GM18511 (cell line): Measurements from ENCODE around the gene SLC25A22.

Experiments
- ATAC-seq: cut with Tn5 transposase; IDR thresholded peaks from one replicate; pipeline ENCODE4 v1.9.1; 2021; ENCODE audit warnings: mild to moderate bottlenecking, moderate library complexity; ENCODE audit not compliant: unreplicated experiment

The SLC25A22 gene

DNA sequence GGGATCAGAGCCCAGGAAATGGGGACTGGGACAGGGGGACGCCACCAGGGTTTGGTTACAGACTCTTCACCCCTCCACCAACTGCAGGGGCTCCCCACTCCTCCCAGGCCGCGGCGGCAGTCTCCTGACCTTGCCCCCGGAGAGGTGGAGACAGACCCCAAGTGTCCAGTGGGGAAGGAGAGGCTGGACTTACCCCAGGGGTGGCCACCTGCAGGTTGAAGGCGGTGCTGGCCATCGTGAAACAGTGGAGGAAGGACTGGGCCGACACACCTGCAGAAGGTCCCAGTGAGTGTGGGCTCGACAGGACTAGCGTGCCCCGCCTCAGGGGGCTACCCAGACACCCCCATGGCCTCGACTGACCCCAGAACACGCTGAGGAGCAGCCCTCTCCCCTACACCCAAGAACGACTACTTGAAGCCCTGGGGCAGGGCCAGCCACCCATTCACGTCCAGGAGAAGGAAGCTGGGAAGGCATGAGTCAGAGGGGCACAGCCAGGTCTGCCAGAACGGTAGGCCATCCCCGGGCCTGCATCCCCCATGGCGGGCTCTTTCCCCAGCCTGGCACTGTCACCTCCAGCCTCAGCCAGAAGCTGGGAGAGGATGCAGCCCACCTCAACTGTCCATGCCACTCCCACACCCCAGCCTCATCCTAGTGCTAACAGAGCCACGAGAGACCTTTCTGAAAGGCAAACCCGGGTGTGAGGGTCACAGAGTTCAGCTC, 23.0 kb downstream of the SLC25A22 start:
- ATAC-seq, result no peak

DNA sequence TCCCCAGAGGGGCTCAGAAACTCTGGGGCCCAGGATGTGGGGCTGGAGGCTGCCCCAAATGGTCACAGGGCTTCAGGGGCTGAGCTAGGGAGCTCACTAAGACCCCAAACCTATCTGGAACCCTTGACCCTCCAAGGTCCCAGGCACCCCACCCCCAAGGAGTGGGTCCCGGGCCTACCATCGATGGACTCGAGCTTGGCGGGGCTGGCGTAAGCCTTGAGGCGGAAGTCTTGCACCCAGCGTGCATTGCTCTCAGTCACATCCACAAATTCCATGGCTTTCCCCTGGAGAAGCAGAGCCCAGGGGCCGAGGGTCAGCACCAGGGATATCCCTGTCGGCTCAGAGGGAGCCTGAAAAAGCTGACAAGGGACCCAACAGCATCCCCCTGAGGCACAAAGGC, 24.3 kb downstream of the SLC25A22 start:
- no peak for ATAC-seq

DNA sequence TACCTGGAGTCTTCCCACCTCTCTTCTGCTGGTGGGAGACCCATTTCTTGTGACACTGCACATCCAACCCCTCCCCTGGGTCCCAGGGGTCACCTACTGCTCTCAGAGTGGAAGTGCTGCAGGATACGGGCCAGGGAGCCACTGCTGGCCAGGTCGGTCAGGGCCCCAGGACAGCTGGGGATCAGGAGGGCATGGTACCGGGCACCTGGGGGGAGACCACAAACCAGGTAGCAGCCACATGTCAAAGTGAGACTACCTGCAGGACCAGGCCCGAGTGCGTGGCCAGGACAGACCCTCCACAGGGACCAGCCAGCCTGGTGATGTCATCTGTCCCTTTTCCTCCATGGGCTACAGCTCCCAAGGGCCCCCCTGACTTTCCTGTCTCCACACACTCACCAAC, 24.7 kb downstream of the SLC25A22 start:
- no peak for ATAC-seq

DNA sequence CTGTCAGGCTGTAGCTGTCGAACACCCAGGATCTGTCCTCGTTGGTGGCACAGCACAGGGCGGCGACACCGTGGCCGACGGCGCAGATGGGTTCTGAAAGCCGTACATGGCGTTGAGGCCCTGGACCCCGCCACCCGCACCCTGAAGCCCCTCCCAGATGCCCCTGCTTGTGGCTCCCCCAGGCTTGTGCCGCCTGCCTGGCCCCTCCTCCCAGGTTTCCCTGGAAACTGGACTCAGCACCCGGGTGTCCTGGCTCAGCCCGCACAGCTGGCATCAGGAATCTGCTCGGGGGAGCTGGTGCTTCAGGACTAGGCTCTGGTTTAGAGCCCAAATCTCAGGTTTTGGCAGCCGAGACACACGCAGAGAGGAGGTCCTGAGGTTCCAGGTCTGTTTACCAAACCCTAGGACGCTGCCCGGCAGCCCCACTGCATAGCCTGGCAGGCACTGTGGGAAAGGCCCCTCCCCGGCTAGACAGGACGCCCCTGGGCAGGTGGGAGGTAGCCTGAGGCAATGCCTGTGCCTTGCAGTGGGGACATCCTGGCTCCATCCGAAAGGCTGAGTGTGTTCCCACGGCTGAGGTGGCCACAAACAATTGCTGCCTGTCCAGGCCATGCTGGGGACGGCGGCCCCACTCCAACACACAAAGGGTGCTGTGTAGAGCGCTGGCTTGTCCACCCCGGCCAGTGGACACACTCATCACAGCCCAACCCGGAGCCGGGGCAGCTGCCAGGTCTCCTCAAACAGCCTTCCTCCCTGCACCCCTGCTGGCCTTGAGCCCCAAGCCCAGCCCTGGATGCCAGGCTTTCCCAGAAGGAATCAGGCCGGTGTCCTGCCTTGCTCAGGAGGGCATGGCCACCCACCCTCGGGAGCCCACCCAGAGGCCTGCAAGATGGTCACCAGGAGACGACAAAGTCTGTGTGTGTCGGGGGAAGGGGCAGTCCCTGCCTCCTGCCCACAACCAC, 25.4 kb downstream of the SLC25A22 start:
- no peak for ATAC-seq

DNA sequence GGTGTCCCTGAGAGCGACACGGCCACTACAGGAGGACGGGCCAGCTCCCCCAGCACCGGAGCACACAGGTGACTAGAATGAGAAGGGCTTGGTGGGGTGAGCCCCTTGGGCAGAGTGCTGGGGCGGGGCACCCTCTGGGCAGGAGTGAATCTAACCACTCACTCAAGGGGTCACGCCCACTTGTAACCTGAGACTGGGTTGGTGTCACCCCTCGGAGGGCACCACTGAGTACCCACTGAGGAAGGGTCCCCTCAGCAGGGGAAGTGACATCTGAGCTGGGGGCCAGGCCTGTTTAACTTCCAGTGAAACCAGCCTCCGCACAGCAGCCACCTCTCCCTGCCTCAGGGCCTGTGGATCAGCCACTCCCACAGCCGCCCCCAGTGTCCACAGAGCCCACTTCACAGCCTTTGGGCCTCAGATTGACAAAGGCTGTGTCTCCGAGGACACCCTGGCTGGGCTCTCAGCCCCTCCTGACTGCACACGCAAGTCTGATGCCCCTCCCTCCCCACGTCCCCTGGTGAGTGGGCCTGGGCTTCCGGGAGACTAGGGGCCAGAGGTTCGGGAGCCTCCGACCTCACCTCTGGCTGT, 26.4 kb downstream of the SLC25A22 start:
- no peak for ATAC-seq

DNA sequence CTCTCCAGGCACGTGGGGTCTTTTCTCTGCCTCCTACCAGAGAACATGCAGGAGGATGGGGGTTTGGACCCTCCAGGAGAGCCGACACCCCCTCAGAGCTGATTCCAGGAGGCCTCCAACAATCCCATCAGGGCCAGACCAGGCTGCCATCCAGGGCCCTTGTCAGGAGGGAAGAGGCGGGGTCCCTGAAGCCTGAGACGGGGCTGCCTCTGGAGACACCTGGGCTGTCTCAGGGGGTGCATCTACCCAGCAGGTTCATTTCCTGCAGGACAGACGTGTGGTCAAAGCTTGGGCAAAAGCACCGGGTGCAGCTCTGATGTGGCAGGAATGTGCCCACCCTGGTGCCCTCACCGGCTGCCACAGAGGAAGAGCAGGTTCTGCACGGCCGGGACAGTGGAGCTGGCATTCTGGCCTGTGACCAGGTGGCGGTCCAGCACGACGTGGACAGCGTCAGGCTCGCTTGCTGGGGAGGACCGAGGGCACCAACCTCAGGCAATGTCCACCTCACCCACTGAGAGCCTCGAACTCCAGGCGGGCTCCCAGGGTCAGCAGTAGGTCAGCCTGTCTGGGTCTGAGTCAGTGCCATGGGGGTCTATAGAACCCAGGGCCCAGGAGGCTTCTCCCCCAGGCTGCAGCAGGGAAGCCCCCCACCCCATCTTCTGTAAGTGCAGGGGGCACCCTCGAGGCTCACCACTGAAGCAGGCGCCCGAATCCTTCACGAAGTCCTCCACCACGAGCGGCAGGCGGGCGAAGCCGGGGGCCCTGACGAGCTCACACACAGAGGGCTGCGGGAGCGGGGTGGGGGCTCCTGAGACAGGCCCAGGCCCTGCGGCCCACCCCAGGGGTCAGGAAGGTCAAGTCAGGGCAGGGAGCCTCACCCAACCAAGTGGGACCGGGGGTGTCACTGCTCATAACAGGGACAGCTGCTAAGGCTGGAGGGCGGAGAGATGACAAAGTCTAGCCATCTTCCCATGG, 27.2 kb downstream of the SLC25A22 start:
- ATAC-seq, result no peak

DNA sequence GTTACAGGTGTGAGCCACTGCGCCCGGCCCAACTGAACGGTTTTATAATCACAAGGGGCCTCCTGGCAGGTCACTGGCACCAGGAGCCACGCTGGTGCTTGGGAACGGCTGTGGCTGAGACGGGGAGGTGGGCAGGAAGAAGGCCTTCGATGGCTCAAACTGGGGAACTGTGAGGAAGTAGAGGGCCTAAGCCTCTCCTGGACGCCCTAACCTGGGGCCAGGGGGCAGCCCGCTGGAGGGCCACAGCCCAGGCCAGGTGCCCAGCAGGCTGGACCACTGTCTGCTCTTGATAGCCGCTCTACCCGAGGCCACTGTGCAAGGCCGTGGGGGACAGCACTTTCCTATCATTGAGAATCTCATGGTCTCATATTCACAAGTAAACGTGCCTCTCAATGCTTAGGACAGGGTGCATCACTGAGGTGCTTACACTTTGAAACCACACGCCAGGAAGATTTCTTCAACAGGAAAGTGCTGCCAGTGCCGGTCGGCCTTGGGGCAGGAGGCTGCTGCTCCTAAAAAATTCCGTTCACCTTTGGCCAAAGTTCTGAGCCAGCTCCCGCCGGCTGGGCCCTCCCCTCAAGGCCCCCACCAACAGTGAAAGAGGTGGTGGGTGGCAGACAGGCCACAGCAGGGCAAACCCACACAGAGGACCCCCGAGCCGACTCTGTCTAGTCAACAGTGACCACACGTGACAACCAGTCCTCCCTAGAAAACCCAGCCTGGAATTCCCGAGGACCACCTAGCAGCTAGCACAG, 28.0 kb downstream of the SLC25A22 start:
- ATAC-seq, result no peak

DNA sequence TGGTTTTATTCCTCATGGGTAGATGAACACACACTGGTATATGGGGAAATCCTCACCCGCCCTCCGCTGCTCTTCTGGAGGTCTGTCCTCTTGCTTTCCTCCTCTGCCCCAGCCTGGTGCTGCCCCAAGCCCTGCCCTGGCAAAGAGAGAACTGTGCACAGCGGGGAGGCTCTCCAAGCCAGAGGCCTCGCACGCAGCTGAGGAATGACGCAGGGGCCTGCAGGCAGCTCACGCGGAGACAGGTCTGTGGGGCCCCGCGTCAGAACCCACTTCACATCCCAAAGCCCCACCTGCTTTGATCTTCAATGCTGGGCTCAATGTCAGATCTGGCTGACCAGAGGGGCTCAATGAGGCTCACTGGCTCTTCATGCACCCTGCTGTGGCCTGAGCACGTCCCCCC, 30.8 kb downstream of the SLC25A22 start:
- no peak for ATAC-seq

DNA sequence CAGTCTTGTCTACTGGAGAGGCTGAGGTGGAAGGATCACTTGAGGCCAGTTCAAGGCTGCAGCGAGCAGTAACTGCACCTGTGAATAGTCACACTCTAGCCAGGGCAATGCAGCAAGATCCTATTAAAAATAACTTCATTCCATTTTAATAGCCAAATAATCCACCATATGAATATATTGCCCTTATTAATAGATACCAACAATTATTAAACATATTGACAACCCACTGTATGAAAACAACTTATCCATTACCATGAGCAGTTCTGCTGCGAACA, 31.2 kb downstream of the SLC25A22 start:
- ATAC-seq, result no peak

DNA sequence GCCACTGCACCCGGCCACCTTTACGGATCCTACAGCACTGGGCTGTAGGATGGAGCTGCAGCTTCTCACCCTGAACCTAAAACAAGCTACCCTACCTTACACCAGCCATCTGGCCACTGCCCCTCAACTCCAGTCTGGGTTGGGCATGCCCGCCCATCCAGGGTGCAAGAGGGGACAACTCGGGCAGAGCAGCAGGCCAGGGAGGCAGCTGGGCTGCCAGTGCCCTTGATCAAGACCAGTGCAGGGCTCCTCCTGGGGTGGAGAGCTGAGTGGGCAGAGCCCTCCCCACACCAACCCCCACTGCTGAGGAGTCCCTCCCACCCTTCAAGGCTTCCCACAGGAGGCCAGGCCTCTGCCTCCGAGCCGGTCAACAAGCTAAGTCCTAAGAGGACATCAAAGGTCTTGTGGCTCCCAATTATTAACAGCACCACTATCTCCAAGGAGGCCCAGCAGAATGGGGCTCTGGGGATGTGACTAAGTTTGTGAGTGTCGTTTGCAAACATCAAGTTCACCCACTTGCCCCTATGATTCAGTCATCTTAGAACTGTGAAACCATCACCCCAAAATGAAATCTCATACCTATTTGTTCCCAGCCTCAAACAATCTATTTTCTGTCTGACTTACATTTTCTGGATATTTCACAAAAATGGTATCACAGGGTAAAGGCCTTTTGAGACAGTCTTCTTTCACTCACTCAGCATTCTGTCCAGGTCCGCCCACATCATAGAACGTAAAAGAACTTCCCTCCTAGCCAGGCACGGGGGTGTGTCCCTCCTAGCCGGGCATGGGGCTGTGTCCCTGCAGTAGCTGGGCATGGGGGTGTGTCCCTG, 31.8 kb downstream of the SLC25A22 start:
- ATAC-seq, result no peak

DNA sequence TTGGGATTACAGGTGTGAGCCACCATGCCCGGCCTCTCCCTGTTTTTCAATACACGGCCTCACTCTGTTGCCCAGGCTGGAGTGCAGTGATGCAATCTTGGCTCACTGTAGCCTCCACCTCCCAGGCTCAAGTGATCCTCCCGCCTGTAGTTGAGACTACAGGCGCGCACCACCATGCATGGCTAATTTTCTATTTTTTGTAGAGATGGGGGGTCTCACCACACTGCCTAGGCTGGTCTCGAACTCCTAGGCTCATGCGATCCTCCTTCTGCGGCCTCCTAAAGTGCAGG, 32.3 kb downstream of the SLC25A22 start:
- ATAC-seq, result no peak

DNA sequence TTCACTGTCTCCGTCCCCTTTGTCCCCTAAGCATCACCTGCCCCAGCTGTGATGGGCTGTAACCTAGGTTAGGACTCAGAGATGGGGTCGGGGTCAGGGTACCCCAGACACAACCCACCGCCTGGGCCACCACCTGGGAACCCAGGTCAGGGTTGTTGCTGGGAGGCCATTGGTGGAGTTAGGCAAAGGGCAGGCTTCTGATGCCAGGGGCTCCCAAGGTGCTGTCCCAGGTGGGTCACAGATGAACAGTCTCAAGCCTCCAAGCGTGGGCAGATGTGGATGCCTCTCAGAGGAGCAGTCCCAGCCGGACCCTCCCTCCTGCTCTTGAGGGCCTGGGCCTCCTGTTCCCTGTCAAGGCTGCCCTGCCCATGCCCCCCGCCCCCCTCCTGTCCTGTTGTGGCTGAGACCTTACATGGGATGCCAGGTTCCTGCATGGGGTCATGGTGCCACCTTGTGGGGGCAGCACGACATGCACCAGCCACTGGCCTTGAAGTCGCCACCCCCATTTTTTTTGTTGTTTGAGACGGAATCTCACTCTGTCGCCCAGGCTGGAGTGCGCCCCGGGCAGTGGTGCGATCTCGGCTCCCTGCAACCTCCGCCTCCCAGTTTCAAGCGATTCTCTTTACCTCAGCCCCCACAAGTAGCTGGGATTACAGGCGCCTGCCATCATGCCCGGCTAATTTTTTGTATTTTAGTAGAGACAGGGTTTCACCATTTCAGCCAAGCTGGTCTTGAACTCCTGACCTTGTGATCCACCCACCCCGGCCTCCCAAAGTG, 32.9 kb downstream of the SLC25A22 start:
- no peak for ATAC-seq

DNA sequence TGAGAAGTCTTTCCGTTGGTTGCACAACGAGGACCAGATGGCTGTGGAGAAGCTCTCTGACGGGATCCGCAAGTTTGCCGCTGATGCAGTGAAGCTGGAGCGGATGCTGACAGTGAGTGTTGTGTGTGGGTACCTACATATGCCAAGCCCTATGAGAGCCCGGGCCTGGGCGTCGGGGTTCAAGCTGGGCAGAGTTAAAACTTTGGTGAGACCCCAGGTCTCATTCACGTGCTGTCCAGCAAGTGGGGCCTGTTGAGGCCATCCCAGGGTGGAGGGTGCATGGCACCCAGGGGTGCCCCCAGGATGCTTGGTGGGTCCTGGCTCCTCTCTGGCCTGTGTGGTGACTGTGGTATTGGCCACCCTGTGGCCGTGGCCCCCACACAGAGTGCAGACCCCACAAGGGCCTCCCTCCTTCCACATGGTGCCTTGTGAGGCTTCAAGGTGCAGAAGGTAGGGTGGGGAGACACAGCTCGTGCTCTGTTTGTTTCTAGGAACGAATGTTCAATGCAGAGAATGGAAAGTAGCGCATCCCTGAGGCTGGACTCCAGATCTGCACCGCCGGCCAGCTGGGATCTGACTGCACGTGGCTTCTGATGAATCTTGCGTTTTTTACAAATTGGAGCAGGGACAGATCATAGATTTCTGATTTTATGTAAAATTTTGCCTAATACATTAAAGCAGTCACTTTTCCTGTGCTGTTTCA, 33.6 kb downstream of the SLC25A22 start:
- ATAC-seq, result no peak

DNA sequence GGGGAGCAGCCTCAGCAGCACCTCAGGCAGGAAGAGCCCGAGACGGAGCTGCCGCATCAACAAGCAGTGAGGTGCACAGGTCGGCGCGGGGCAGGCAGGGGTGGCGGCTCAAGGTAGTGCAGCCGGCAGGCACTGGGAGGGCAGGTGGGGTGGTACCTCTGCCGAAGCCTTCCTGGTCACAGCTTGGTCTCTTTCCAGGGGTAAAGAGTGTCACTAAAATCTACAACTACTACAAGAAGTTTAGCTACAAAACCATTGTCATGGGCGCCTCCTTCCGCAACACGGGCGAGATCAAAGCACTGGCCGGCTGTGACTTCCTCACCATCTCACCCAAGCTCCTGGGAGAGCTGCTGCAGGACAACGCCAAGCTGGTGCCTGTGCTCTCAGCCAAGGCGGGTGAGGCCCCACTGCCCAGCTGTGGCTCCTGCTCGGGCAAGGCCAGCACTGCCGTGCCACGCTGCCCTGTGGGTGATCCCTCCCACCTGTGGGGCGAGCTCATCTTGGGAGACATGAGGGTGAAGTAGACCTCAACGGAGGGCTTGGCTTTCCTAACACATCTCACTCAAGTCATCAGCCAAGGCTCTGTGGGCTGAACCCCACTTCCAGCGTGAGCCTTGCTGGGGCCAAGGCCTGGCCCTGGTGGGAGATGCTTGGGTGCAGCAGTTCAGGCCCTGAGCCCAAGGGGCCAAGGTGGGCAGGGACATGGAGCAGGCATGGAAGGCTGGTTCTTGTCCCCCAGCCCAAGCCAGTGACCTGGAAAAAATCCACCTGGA, 34.3 kb downstream of the SLC25A22 start:
- ATAC-seq, result no peak

DNA sequence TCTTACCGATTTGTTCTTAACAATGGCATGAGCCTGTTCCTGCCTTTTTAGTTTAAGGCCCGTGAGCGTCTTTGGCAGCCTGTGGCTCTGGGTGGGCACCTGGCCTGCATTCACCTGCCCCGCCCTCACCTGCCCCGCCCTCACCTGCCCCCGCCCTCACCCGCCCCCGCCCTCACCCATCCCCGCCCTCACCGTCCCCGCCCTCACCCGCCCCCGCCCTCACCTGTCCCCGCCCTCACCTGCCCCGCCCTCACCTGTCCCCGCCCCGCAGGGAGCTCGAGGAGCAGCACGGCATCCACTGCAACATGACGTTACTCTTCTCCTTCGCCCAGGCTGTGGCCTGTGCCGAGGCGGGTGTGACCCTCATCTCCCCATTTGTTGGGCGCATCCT, 35.0 kb downstream of the SLC25A22 start:
- ATAC-seq, result no peak

DNA sequence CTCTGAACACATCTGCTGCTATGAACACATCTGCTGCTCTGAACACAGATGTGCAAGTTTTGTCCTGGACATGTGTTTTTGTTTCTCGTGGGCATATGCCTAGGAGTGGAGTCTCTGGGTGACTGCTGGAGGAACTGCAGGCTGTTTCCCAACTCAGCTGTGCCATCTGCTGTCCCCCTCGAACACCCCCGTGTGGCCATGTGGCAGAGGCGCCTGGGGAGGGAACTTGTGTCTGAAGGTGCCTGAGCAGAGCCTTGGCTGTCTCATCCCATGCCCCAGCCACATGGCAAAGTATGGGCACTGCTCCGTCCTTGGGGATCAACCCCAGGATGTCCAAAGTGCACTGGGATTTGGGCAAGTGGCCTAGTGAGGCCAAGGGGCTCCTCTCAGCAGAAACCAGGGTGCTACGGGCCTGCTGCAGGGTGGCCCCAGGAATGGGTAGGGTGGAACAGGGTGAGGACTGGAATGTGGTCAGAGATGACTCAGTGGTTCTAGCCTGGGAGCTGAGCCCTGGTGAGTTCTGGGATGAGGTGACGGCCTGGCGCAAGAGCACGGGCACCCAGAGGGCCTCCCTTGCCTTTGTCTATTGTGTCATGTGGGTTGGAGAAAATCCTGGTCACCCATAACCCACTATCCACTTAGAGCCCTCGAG, 35.5 kb downstream of the SLC25A22 start:
- ATAC-seq, result no peak
